Mesendoderm (in vitro differentiated cells): Measurements from ENCODE around the gene HUS1B.
A peak's percentile ranks its signal among the peaks of the same experiment; 100 is the strongest.

Experiments used
- DNase-seq: peaks from one replicate; pipeline ENCODE4 v3.0.0; 2013
- H2AK5ac ChIP-seq: 2 replicates; pipeline ENCODE4 v1.6.1; 2013; ENCODE audit warnings: low read length, inconsistent platforms
- H2BK120ac ChIP-seq: 2 replicates; pipeline ENCODE4 v1.6.1; 2013; ENCODE audit warnings: low read depth, mild to moderate bottlenecking, low read length, moderate library complexity, mixed read lengths
- H2BK15ac ChIP-seq: replicated peaks from 2 replicates; pipeline ENCODE4 v1.6.1; 2013; ENCODE audit warnings: low read depth, mild to moderate bottlenecking, moderate library complexity
- H2BK5ac ChIP-seq: 2 replicates; pipeline ENCODE4 v1.6.1; 2013; ENCODE audit warnings: low read length, inconsistent platforms
- H3K18ac ChIP-seq: 2 replicates; pipeline ENCODE4 v1.6.1; 2013; ENCODE audit warnings: mild to moderate bottlenecking, low read length, mixed read lengths
- H3K23ac ChIP-seq: one replicate; pipeline ENCODE4 v1.6.1; 2013; ENCODE audit warnings: low read length
- H3K27ac ChIP-seq: 2 replicates; pipeline ENCODE4 v1.5.1; 2013; ENCODE audit warnings: low read depth, mild to moderate bottlenecking, inconsistent platforms, low read length, moderate library complexity
- H3K27me3 ChIP-seq: 2 replicates; pipeline ENCODE4 v1.6.1; 2013; ENCODE audit warnings: low read length, control low read depth, mild to moderate bottlenecking, inconsistent platforms; ENCODE audit not compliant: insufficient read depth, poor library complexity
- H3K36me3 ChIP-seq: 2 replicates; pipeline ENCODE4 v1.6.1; 2013; ENCODE audit warnings: low read length, inconsistent platforms; ENCODE audit not compliant: control insufficient read depth, insufficient read depth
- H3K4ac ChIP-seq: one replicate; pipeline ENCODE4 v1.6.1; 2013; ENCODE audit warnings: low read depth, mild to moderate bottlenecking, low read length, moderate library complexity
- H3K4me1 ChIP-seq: 2 replicates; pipeline ENCODE4 v1.6.1; 2013; ENCODE audit warnings: low read depth, low read length, inconsistent platforms; ENCODE audit not compliant: control insufficient read depth
- H3K4me2 ChIP-seq: 2 replicates; pipeline ENCODE4 v1.6.1; 2013; ENCODE audit warnings: low read length
- H3K4me3 ChIP-seq: 2 replicates; pipeline ENCODE4 v1.5.1; 2013; ENCODE audit warnings: mild to moderate bottlenecking, low read length
- H3K56ac ChIP-seq: one replicate; pipeline ENCODE4 v1.6.1; 2013; ENCODE audit warnings: low read length
- H3K79me1 ChIP-seq: 2 replicates; pipeline ENCODE4 v1.6.1; 2013; ENCODE audit warnings: low read length, inconsistent platforms
- H3K79me2 ChIP-seq: 2 replicates; pipeline ENCODE4 v1.6.1; 2013; ENCODE audit warnings: mild to moderate bottlenecking, low read length; ENCODE audit not compliant: control insufficient read depth, insufficient read depth
- H3K9ac ChIP-seq: 2 replicates; pipeline ENCODE4 v1.6.1; 2013; ENCODE audit warnings: low read length, inconsistent platforms
- H4K5ac ChIP-seq: one replicate; pipeline ENCODE4 v1.6.1; 2013; ENCODE audit warnings: low read length
- H4K8ac ChIP-seq: one replicate; pipeline ENCODE4 v1.6.1; 2013; ENCODE audit warnings: low read depth, mild to moderate bottlenecking, control low read depth, low read length, moderate library complexity
- WGBS: extraction: QIAGEN DNeasy Blood & Tissue Kit; methylation state at CpG from one replicate; pipeline ENCODE4 v1.1.7; 2013; ENCODE audit warnings: low lambda C conversion rate, missing lambda C conversion rate; ENCODE audit not compliant: insufficient coverage; ENCODE audit errors: extremely low coverage; 5-methylcytosine and 5-hydroxymethylcytosine counted together

Gene HUS1B

GRCh38 chr6:628766-629165, 28.1 kb downstream of the HUS1B start:
- no CpG with 5 or more reads among the region's 3 CpGs for WGBS
- Histone ChIP-seq H3K27ac (no peak overlapping the region), H4K8ac (no peak overlapping the region), H3K4me1 (no peaks in the 10 kb centered on the region), H3K79me2 (no peaks in the 10 kb centered on the region), H3K56ac (no peak overlapping the region), H3K79me1 (peaks cover 2% of the 10 kb centered on the region), H2BK120ac (no peak overlapping the region), H3K18ac (no peak overlapping the region), H3K4me2 (no peak overlapping the region), H4K5ac (no peak overlapping the region), H3K23ac (no peak overlapping the region), H3K36me3 (no peaks in the 10 kb centered on the region), H3K9ac (no peak overlapping the region), H3K27me3 (no peaks in the 10 kb centered on the region), H3K4me3 (no peak overlapping the region), H2BK5ac (no peak overlapping the region), H3K4ac (no peak overlapping the region), H2BK15ac (no peak overlapping the region), H2AK5ac (no peak overlapping the region)
- DNase-seq = no peak

- no peak overlapping the region for H3K4ac ChIP-seq
- H3K18ac ChIP-seq = no peak overlapping the region
- no peak overlapping the region for H3K4me2 ChIP-seq
- no peak overlapping the region for H2BK15ac ChIP-seq
- no peaks in the 10 kb centered on the region for H3K27me3 ChIP-seq
- no peak overlapping the region for H3K27ac ChIP-seq
- no peaks in the 10 kb centered on the region for H3K4me1 ChIP-seq
- no peak overlapping the region for H3K4me3 ChIP-seq
- no peak overlapping the region for H3K56ac ChIP-seq
- H2BK120ac ChIP-seq = no peak overlapping the region
- H2BK5ac ChIP-seq = no peak overlapping the region
- no peak overlapping the region for H3K23ac ChIP-seq
- no peak overlapping the region for H4K8ac ChIP-seq
- H3K36me3 ChIP-seq = no peaks in the 10 kb centered on the region
- WGBS = no CpG with 5 or more reads among the region's 9 CpGs
- H3K79me2 ChIP-seq = no peaks in the 10 kb centered on the region
- no peak overlapping the region for H2AK5ac ChIP-seq
- no peak for DNase-seq
- H4K5ac ChIP-seq = no peak overlapping the region
- H3K9ac ChIP-seq = no peak overlapping the region
- no peaks in the 10 kb centered on the region for H3K79me1 ChIP-seq
Measured at GRCh38 chr6:626236-626635, 30.7 kb downstream of the HUS1B start.

- Histone ChIP-seq H3K27me3 (no peaks in the 10 kb centered on the region), H3K36me3 (no peaks in the 10 kb centered on the region), H3K18ac (no peak overlapping the region), H3K4me1 (no peaks in the 10 kb centered on the region), H2BK5ac (no peak overlapping the region), H3K4ac (no peak overlapping the region), H3K56ac (no peak overlapping the region), H2BK120ac (no peak overlapping the region), H3K79me2 (no peaks in the 10 kb centered on the region), H2BK15ac (no peak overlapping the region), H3K9ac (no peak overlapping the region), H3K79me1 (no peaks in the 10 kb centered on the region), H2AK5ac (no peak overlapping the region), H3K4me2 (no peak overlapping the region), H3K4me3 (no peak overlapping the region), H4K8ac (no peak overlapping the region), H3K23ac (no peak overlapping the region), H4K5ac (no peak overlapping the region), H3K27ac (no peak overlapping the region)
- peak; percentile 56 for DNase-seq
- WGBS = no CpG with 5 or more reads among the region's 11 CpGs
Measured at GRCh38 chr6:624979-625378, 31.9 kb downstream of the HUS1B start.

GRCh38 chr6:622462-622861, 34.4 kb downstream of the HUS1B start:
- H3K27me3 ChIP-seq = no peaks in the 10 kb centered on the region
- H3K18ac ChIP-seq = no peak overlapping the region
- H3K27ac ChIP-seq = no peak overlapping the region
- H2BK15ac ChIP-seq = no peak overlapping the region
- no peak overlapping the region for H3K9ac ChIP-seq
- H3K36me3 ChIP-seq = no peaks in the 10 kb centered on the region
- H3K4me1 ChIP-seq = no peaks in the 10 kb centered on the region
- no peak overlapping the region for H4K5ac ChIP-seq
- no peak overlapping the region for H2AK5ac ChIP-seq
- no CpG with 5 or more reads among the region's 7 CpGs for WGBS
- H3K4me2 ChIP-seq = no peak overlapping the region
- DNase-seq = no peak
- H2BK5ac ChIP-seq = no peak overlapping the region
- H3K56ac ChIP-seq = no peak overlapping the region
- no peak overlapping the region for H3K23ac ChIP-seq
- H4K8ac ChIP-seq = no peak overlapping the region
- no peaks in the 10 kb centered on the region for H3K79me1 ChIP-seq
- H3K4me3 ChIP-seq = no peak overlapping the region
- H3K79me2 ChIP-seq = no peaks in the 10 kb centered on the region
- no peak overlapping the region for H2BK120ac ChIP-seq
- H3K4ac ChIP-seq = no peak overlapping the region

- Histone ChIP-seq H3K9ac (no peak overlapping the region), H4K5ac (no peak overlapping the region), H3K4me3 (no peak overlapping the region), H2BK120ac (no peak overlapping the region), H2AK5ac (no peak overlapping the region), H3K56ac (no peak overlapping the region), H3K79me2 (no peaks in the 10 kb centered on the region), H3K18ac (no peak overlapping the region), H3K79me1 (no peaks in the 10 kb centered on the region), H3K4me1 (no peaks in the 10 kb centered on the region), H3K23ac (no peak overlapping the region), H3K36me3 (no peaks in the 10 kb centered on the region), H4K8ac (no peak overlapping the region), H3K4ac (no peak overlapping the region), H3K27me3 (no peaks in the 10 kb centered on the region), H3K4me2 (no peak overlapping the region), H3K27ac (no peak overlapping the region), H2BK5ac (no peak overlapping the region), H2BK15ac (no peak overlapping the region)
- DNase-seq = no peak
- no CpG with 5 or more reads among the region's 9 CpGs for WGBS
Measured at GRCh38 chr6:621931-622330, 35.0 kb downstream of the HUS1B start.

- H3K27ac ChIP-seq = no peak overlapping the region
- DNase-seq = no peak
- no CpG with 5 or more reads among the region's 4 CpGs for WGBS
- no peak overlapping the region for H2BK15ac ChIP-seq
- H3K18ac ChIP-seq = no peak overlapping the region
- H4K5ac ChIP-seq = no peak overlapping the region
- H3K27me3 ChIP-seq = no peaks in the 10 kb centered on the region
- no peaks in the 10 kb centered on the region for H3K79me1 ChIP-seq
- H3K79me2 ChIP-seq = no peaks in the 10 kb centered on the region
- no peak overlapping the region for H2BK120ac ChIP-seq
- H3K4ac ChIP-seq = no peak overlapping the region
- H3K23ac ChIP-seq = no peak overlapping the region
- no peak overlapping the region for H3K4me3 ChIP-seq
- no peak overlapping the region for H2AK5ac ChIP-seq
- H3K36me3 ChIP-seq = no peaks in the 10 kb centered on the region
- H3K4me2 ChIP-seq = no peak overlapping the region
- no peak overlapping the region for H4K8ac ChIP-seq
- no peak overlapping the region for H3K9ac ChIP-seq
- no peak overlapping the region for H2BK5ac ChIP-seq
- no peak overlapping the region for H3K56ac ChIP-seq
- no peaks in the 10 kb centered on the region for H3K4me1 ChIP-seq
Measured at GRCh38 chr6:620950-621349, 36.0 kb downstream of the HUS1B start.
